Measurements from ENCODE around the gene LRRC32.

Gene LRRC32

DNA sequence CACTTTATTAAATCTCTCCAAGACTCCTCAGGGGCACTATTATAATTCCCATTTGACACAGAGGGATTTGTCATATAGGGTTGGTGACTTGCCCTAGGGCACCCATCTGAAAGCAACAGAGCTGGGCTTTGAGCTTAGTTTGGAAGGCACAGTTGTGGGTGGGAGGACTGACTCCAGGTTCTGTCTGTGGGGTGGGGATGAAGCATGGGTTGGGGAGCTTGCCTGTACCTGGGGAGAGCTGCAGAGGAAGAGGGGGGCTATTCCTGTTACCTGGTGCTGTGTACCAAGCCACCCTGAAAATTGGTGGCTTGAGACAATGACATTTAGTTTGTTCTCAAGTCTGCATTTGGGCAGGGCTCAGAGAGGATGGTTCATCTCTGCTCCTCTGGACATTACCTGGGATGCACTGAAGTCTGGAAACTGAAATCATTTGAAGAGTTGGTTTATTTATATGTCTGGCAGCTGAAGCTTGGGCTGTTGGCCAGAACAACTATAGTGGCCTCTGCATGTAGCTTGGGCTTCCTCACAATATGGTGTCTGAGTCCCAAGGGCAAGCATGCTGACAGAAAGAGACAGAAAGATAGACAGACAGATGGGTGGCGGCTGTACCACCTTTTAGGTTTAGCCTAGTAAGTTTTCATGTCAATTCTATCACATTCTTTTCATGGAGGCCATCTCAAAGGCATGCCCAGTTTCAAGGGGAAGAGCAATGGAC, 44.9 kb downstream of the LRRC32 start:
- Histone ChIP-seq H3K9ac (ENCODE audit: low read depth, low read length, poor library complexity, severe bottlenecking) (no peak overlapping the region), H3K4me1 (ENCODE audit: insufficient read depth, low read length, poor library complexity, severe bottlenecking) (peaks cover 26% of the 10 kb centered on the region), H4K20me1 (ENCODE audit: insufficient read depth, low read length, poor library complexity, severe bottlenecking) (no peaks in the 10 kb centered on the region), H3K9me3 (ENCODE audit: insufficient read depth, low read depth, low read length) (no peaks in the 10 kb centered on the region), H3K27me3 (ENCODE audit: insufficient read depth, low read length, poor library complexity, severe bottlenecking) (no peaks in the 10 kb centered on the region), H3F3A (ENCODE audit: low read depth) (no peaks in the 10 kb centered on the region), H3K9me2 (replicated peaks; ENCODE audit: low read depth, low read length) (no peaks in the 10 kb centered on the region), H3K4me2 (ENCODE audit: low read depth, low read length, poor library complexity, severe bottlenecking) (no peak overlapping the region), H3K36me3 (ENCODE audit: insufficient read depth, low read length) (no peaks in the 10 kb centered on the region), H2AFZ (ENCODE audit: low read length) (no peak overlapping the region), H3K4me3 (ENCODE audit: low read length, poor library complexity, severe bottlenecking) (no peak overlapping the region), H3K79me2 (ENCODE audit: insufficient read depth, low read length) (no peaks in the 10 kb centered on the region)
- TF ChIP-seq, protein P1, sequence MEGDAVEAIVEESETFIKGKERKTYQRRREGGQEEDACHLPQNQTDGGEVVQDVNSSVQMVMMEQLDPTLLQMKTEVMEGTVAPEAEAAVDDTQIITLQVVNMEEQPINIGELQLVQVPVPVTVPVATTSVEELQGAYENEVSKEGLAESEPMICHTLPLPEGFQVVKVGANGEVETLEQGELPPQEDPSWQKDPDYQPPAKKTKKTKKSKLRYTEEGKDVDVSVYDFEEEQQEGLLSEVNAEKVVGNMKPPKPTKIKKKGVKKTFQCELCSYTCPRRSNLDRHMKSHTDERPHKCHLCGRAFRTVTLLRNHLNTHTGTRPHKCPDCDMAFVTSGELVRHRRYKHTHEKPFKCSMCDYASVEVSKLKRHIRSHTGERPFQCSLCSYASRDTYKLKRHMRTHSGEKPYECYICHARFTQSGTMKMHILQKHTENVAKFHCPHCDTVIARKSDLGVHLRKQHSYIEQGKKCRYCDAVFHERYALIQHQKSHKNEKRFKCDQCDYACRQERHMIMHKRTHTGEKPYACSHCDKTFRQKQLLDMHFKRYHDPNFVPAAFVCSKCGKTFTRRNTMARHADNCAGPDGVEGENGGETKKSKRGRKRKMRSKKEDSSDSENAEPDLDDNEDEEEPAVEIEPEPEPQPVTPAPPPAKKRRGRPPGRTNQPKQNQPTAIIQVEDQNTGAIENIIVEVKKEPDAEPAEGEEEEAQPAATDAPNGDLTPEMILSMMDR (conservative IDR thresholded peaks at IDR 0.05; ENCODE audit: low read length), result no peak
- TF ChIP-seq EZH2phosphoT487 (IDR thresholded peaks at IDR 0.05; ENCODE audit: borderline replicate concordance), result no peak

GRCh38 chr11:76624500-76625379, 45.8 kb downstream of the LRRC32 start:
- no peak overlapping the region for H3K9ac ChIP-seq (ENCODE audit: low read depth, low read length, poor library complexity, severe bottlenecking)
- peaks cover 26% of the 10 kb centered on the region for H3K4me1 ChIP-seq (ENCODE audit: insufficient read depth, low read length, poor library complexity, severe bottlenecking)
- H3K4me2 ChIP-seq (ENCODE audit: low read depth, low read length, poor library complexity, severe bottlenecking), result no peak overlapping the region

GRCh38 chr11:76623884-76624419, 46.6 kb downstream of the LRRC32 start:
- Histone ChIP-seq H3K27me3 (ENCODE audit: insufficient read depth, low read length, poor library complexity, severe bottlenecking) (no peaks in the 10 kb centered on the region), H3K9me2 (replicated peaks; ENCODE audit: low read depth, low read length) (no peaks in the 10 kb centered on the region), H3K9ac (ENCODE audit: low read depth, low read length, poor library complexity, severe bottlenecking) (no peak overlapping the region), H2AFZ (ENCODE audit: low read length) (no peak overlapping the region), H3F3A (ENCODE audit: low read depth) (no peaks in the 10 kb centered on the region), H3K9me3 (ENCODE audit: insufficient read depth, low read depth, low read length) (no peaks in the 10 kb centered on the region), H3K4me1 (ENCODE audit: insufficient read depth, low read length, poor library complexity, severe bottlenecking) (peaks cover 20% of the 10 kb centered on the region), H3K36me3 (ENCODE audit: insufficient read depth, low read length) (no peaks in the 10 kb centered on the region), H4K20me1 (ENCODE audit: insufficient read depth, low read length, poor library complexity, severe bottlenecking) (no peaks in the 10 kb centered on the region), H3K4me2 (ENCODE audit: low read depth, low read length, poor library complexity, severe bottlenecking) (no peak overlapping the region), H3K4me3 (ENCODE audit: low read length, poor library complexity, severe bottlenecking) (no peak overlapping the region), H3K79me2 (ENCODE audit: insufficient read depth, low read length) (no peaks in the 10 kb centered on the region)
- TF ChIP-seq, protein P1 (conservative IDR thresholded peaks at IDR 0.05; ENCODE audit: low read length), result no peak
- TF ChIP-seq EZH2phosphoT487 (IDR thresholded peaks at IDR 0.05; ENCODE audit: borderline replicate concordance), result no peak

More at GRCh38 chr11:76624500-76625379, 45.8 kb downstream of the LRRC32 start:
- Histone ChIP-seq H3K9me2 (replicated peaks; ENCODE audit: low read depth, low read length) (no peaks in the 10 kb centered on the region), H3K9me3 (ENCODE audit: insufficient read depth, low read depth, low read length) (no peaks in the 10 kb centered on the region), H3K79me2 (ENCODE audit: insufficient read depth, low read length) (no peaks in the 10 kb centered on the region), H3K27me3 (ENCODE audit: insufficient read depth, low read length, poor library complexity, severe bottlenecking) (no peaks in the 10 kb centered on the region), H3K4me3 (ENCODE audit: low read length, poor library complexity, severe bottlenecking) (no peak overlapping the region), H4K20me1 (ENCODE audit: insufficient read depth, low read length, poor library complexity, severe bottlenecking) (no peaks in the 10 kb centered on the region), H3K36me3 (ENCODE audit: insufficient read depth, low read length) (no peaks in the 10 kb centered on the region), H3F3A (ENCODE audit: low read depth) (no peaks in the 10 kb centered on the region), H2AFZ (ENCODE audit: low read length) (no peak overlapping the region)
- TF ChIP-seq EZH2phosphoT487 (IDR thresholded peaks at IDR 0.05; ENCODE audit: borderline replicate concordance), result no peak
- TF ChIP-seq, protein P1 (conservative IDR thresholded peaks at IDR 0.05; ENCODE audit: low read length), result no peak
